Activated CD8-positive, alpha-beta memory T cell treated with anti-CD3 and anti-CD28 coated beads, Interleukin-2, amount 50 U/mL, for 48 hours (primary cell): ENCODE measurements around the gene TYW1B.
A peak's percentile ranks its signal among the peaks of the same experiment; 100 is the strongest.
"Not testable (repeated sequence)": the region's sequence is repeated elsewhere in the genome, so short reads cannot be mapped to it uniquely, and the experiment has no call there.

Experiments
- DNase-seq: peaks from one replicate; pipeline ENCODE4 v3.0.0-alpha.2; 2020

The TYW1B gene

GRCh38 chr7:72816370-72817157 is 11.4 kb downstream of the TYW1B start:
- not testable (repeated sequence) for DNase-seq

- DNase-seq, result not testable (repeated sequence)
Observed at GRCh38 chr7:72810437-72810836, 17.6 kb downstream of the TYW1B start.

- DNase-seq, result not testable (repeated sequence)
Observed at GRCh38 chr7:72808511-72808910, 19.5 kb downstream of the TYW1B start.

- DNase-seq, result not testable (repeated sequence)
Observed at GRCh38 chr7:72806851-72807250, 21.1 kb downstream of the TYW1B start.

GRCh38 chr7:72805526-72806494 is 22.2 kb downstream of the TYW1B start:
- no peak for DNase-seq

- not testable (repeated sequence) for DNase-seq
Observed at GRCh38 chr7:72803778-72804177, 24.2 kb downstream of the TYW1B start.

- not testable (repeated sequence) for DNase-seq
Observed at GRCh38 chr7:72801564-72801963, 26.4 kb downstream of the TYW1B start.

GRCh38 chr7:72795401-72795800 is 32.6 kb downstream of the TYW1B start:
- not testable (repeated sequence) for DNase-seq

- DNase-seq, result peak; percentile 17
Observed at GRCh38 chr7:72793791-72794190, 34.2 kb downstream of the TYW1B start.

GRCh38 chr7:72790698-72791060 is 37.3 kb downstream of the TYW1B start:
- DNase-seq, result not testable (repeated sequence)

GRCh38 chr7:72790048-72790697 is 37.8 kb downstream of the TYW1B start:
- DNase-seq, result not testable (repeated sequence)

GRCh38 chr7:72785166-72785955 is 42.6 kb downstream of the TYW1B start:
- DNase-seq, result no peak

- not testable (repeated sequence) for DNase-seq
Observed at GRCh38 chr7:72783601-72784370, 44.2 kb downstream of the TYW1B start.

GRCh38 chr7:72781631-72782030 is 46.4 kb downstream of the TYW1B start:
- DNase-seq, result no peak

- no peak for DNase-seq
Observed at GRCh38 chr7:72781161-72781560, 46.8 kb downstream of the TYW1B start.

- DNase-seq, result not testable (repeated sequence)
Observed at GRCh38 chr7:72780289-72780894, 47.6 kb downstream of the TYW1B start.

GRCh38 chr7:72777167-72777566 is 50.8 kb downstream of the TYW1B start:
- not testable (repeated sequence) for DNase-seq

GRCh38 chr7:72772627-72773026 is 55.4 kb downstream of the TYW1B start:
- DNase-seq, result not testable (repeated sequence)

GRCh38 chr7:72766994-72767393 is 61.0 kb downstream of the TYW1B start:
- not testable (repeated sequence) for DNase-seq

GRCh38 chr7:72760602-72761001 is 67.4 kb downstream of the TYW1B start:
- no peak for DNase-seq

- DNase-seq, result no peak
Observed at GRCh38 chr7:72754312-72754711, 73.7 kb downstream of the TYW1B start.
